ENCODE data around the gene XXYLT1. TPM values are rescaled to one million over a fixed set of nuclear protein-coding genes. Genes with fewer than 3 reads are reported as not detected.

XXYLT1 gene
- total and polyA plus RNA-seq, 10 of the 15 experiments (the other 5 are each of a cell fraction or from before 2014, with no cell fraction given), result 1.2 to 14.2 (median 9.3) TPM

DNA sequence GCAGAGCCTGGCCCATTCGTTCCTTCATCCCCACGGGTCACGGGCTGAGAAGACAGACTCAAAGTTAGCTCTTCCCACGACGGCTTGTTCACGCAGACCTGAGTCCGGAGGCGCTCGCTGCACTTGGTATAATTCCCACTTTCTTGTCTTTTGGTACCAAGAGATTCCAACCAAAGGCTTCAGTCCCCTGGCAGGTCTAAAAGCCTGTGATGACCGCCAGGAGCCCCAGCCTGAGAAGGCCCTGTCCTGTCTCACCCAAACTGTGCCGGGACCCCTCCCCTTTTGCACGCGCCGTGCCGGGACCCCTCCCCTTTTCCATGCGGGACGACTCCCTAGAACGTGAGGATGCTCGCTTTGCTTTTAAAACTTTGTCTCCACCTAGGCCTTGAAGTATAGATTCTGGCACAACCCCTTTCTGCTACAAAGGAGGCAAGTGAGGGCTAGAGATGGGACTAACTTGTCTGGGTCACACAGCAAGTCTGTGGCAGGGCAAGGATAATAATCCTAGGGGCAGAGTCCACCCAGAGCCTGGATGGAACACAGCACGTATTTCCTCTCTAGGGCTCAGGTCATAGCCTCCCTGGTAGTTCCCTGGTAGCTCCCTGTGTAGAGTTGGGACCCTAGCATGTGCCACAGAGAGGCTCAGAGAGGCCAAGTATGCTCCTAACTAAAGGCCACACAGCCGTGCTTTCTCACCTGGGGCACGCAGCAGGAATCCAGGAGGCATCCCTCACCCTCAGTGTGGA is 211.3 kb downstream of the XXYLT1 start:
- in situ Hi-C loops (cut with MboI), result no loop called here
- Histone ChIP-seq H4K20me1 (ENCODE audit: control insufficient read depth, insufficient read depth) (no peaks in the 10 kb centered on the region), H2AFZ (ENCODE audit: control insufficient read depth, low read depth, low read length) (no peak overlapping the region), H3K4me2 (ENCODE audit: control insufficient read depth, insufficient read depth) (no peak overlapping the region), H3K4me1 (ENCODE audit: control insufficient read depth, insufficient read depth, low read length) (peaks cover 5% of the 10 kb centered on the region), H3K36me3 (ENCODE audit: control insufficient read depth in 2 of 2, insufficient read depth in 2 of 2, low read length in 1 of 2) (no peaks in the 10 kb centered on the region), H3K27ac (ENCODE audit: control insufficient read depth, insufficient read depth) (no peak overlapping the region), H3K79me2 (ENCODE audit: control insufficient read depth, insufficient read depth, low read length) (no peaks in the 10 kb centered on the region), H3K4me3 (no peak overlapping the region), H3K9me3 (replicated peaks; ENCODE audit: control insufficient read depth, insufficient read depth, low read length) (no peaks in the 10 kb centered on the region), H3K9ac (ENCODE audit: control insufficient read depth, insufficient read depth, low read length) (no peak overlapping the region), H3K27me3 (replicated peaks in 1 of 2; ENCODE audit: control insufficient read depth in 2 of 2, insufficient read depth in 2 of 2, low read length in 1 of 2) (no peaks in the 10 kb centered on the region)
- no peak for TF ChIP-seq POLR2A (IDR thresholded peaks at IDR 0.05; ENCODE audit: low read depth, low read length)
- TF ChIP-seq, protein P1, sequence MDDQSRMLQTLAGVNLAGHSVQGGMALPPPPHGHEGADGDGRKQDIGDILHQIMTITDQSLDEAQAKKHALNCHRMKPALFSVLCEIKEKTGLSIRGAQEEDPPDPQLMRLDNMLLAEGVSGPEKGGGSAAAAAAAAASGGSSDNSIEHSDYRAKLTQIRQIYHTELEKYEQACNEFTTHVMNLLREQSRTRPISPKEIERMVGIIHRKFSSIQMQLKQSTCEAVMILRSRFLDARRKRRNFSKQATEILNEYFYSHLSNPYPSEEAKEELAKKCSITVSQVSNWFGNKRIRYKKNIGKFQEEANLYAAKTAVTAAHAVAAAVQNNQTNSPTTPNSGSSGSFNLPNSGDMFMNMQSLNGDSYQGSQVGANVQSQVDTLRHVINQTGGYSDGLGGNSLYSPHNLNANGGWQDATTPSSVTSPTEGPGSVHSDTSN (IDR thresholded peaks at IDR 0.05; ENCODE audit: insufficient replicate concordance, low read depth, low read length), result no peak
- TF ChIP-seq SUZ12 (IDR thresholded peaks at IDR 0.05; ENCODE audit: unreplicated experiment), result no peak
- TF ChIP-seq, protein P2, sequence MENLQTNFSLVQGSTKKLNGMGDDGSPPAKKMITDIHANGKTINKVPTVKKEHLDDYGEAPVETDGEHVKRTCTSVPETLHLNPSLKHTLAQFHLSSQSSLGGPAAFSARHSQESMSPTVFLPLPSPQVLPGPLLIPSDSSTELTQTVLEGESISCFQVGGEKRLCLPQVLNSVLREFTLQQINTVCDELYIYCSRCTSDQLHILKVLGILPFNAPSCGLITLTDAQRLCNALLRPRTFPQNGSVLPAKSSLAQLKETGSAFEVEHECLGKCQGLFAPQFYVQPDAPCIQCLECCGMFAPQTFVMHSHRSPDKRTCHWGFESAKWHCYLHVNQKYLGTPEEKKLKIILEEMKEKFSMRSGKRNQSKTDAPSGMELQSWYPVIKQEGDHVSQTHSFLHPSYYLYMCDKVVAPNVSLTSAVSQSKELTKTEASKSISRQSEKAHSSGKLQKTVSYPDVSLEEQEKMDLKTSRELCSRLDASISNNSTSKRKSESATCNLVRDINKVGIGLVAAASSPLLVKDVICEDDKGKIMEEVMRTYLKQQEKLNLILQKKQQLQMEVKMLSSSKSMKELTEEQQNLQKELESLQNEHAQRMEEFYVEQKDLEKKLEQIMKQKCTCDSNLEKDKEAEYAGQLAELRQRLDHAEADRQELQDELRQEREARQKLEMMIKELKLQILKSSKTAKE (IDR thresholded peaks at IDR 0.05; ENCODE audit: low read depth, poor library complexity, severe bottlenecking), result no peak
- TF ChIP-seq TARDBP (IDR thresholded peaks at IDR 0.05; ENCODE audit: borderline replicate concordance), result no peak
- TF ChIP-seq SMC3 (IDR thresholded peaks at IDR 0.05; ENCODE audit: borderline replicate concordance, low read length), result no peak
- TF ChIP-seq SPI1 (IDR thresholded peaks at IDR 0.05; ENCODE audit: borderline replicate concordance, insufficient read depth, low read depth, low read length), result no peak
- TF ChIP-seq, protein P3, sequence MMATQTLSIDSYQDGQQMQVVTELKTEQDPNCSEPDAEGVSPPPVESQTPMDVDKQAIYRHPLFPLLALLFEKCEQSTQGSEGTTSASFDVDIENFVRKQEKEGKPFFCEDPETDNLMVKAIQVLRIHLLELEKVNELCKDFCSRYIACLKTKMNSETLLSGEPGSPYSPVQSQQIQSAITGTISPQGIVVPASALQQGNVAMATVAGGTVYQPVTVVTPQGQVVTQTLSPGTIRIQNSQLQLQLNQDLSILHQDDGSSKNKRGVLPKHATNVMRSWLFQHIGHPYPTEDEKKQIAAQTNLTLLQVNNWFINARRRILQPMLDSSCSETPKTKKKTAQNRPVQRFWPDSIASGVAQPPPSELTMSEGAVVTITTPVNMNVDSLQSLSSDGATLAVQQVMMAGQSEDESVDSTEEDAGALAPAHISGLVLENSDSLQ (IDR thresholded peaks at IDR 0.05), result no peak
- TF ChIP-seq NFIC (IDR thresholded peaks at IDR 0.05; ENCODE audit: low read depth, low read length), result no peak
- no peak for TF ChIP-seq HDAC2 (IDR thresholded peaks at IDR 0.05)
- TF ChIP-seq, protein P4, sequence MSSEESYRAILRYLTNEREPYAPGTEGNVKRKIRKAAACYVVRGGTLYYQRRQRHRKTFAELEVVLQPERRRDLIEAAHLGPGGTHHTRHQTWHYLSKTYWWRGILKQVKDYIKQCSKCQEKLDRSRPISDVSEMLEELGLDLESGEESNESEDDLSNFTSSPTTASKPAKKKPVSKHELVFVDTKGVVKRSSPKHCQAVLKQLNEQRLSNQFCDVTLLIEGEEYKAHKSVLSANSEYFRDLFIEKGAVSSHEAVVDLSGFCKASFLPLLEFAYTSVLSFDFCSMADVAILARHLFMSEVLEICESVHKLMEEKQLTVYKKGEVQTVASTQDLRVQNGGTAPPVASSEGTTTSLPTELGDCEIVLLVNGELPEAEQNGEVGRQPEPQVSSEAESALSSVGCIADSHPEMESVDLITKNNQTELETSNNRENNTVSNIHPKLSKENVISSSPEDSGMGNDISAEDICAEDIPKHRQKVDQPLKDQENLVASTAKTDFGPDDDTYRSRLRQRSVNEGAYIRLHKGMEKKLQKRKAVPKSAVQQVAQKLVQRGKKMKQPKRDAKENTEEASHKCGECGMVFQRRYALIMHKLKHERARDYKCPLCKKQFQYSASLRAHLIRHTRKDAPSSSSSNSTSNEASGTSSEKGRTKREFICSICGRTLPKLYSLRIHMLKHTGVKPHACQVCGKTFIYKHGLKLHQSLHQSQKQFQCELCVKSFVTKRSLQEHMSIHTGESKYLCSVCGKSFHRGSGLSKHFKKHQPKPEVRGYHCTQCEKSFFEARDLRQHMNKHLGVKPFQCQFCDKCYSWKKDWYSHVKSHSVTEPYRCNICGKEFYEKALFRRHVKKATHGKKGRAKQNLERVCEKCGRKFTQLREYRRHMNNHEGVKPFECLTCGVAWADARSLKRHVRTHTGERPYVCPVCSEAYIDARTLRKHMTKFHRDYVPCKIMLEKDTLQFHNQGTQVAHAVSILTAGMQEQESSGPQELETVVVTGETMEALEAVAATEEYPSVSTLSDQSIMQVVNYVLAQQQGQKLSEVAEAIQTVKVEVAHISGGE (CRISPR knock-in tag; IDR thresholded peaks at IDR 0.05), result no peak
- TF ChIP-seq TAF1 (IDR thresholded peaks at IDR 0.05; ENCODE audit: borderline replicate concordance, low read depth, low read length), result no peak
- no peak for TF ChIP-seq ZNF24 (IDR thresholded peaks at IDR 0.05)
- no peak for TF ChIP-seq CHD4 (IDR thresholded peaks at IDR 0.05)
- intact Hi-C loops (cut with micrococcal nuclease; ENCODE audit: unreplicated experiment), result no loop called here
- WGBS (ENCODE audit: insufficient coverage, insufficient replicate concordance, low lambda C conversion rate, missing lambda C conversion rate), result 61% methylated on average over 22 of the region's 22 CpGs
- no peak for FAIRE-seq
- ATAC-seq, result no peak
- SMC1A ChIA-PET (ENCODE audit: uncharacterized antibody, unreplicated experiment), result interaction anchor here (1.2 kb wide), 1 partner anchor 11 kb away, joined by 3 read pairs; no protein-coding TSS in a partner anchor
- no TSS peak for BruUV-seq (replicated peaks)
- POLR2A ChIA-PET, result no interaction called here
- no peak for DNase-seq (ENCODE audit: low read depth, low spot score)
- RAD21 ChIA-PET (ENCODE audit: unreplicated experiment), result no interaction called here
- CTCF ChIA-PET, result no interaction called here
